Measurements from ENCODE around the gene ADGRG6. TPM values are rescaled to one million over a fixed set of nuclear protein-coding genes. Genes with fewer than 3 reads are reported as not detected.

Gene ADGRG6
- total RNA-seq, 1 experiment from 2014 or later, result 2.5 TPM

GRCh38 chr6:142384519-142385254 is 82.9 kb downstream of the ADGRG6 start:
- H3K4me1 Mint-ChIP-seq, result no peaks in the 10 kb centered on the region
- no peak overlapping the region for H3T11ph ChIP-seq (ENCODE audit: low read length)

More at GRCh38 chr6:142384519-142385254, 82.9 kb downstream of the ADGRG6 start:
- H3K14ac ChIP-seq (ENCODE audit: insufficient read depth, low read length), result no peak overlapping the region
- Mint-ChIP-seq H3K9me3 (no peaks in the 10 kb centered on the region), H3K27me3 (ENCODE audit: low read depth) (no peaks in the 10 kb centered on the region), H3K27ac (no peak overlapping the region), H3K36me3 (ENCODE audit: insufficient read depth in 1 of 3, low read depth in 3 of 3) (no peaks in the 10 kb centered on the region), H3K4me3 (no peak overlapping the region)
- no peaks in the 10 kb centered on the region for H3K79me2 ChIP-seq (ENCODE audit: insufficient read depth, low read length)
- no peaks in the 10 kb centered on the region for H3K4me1 ChIP-seq (ENCODE audit: insufficient read depth, low read length)
- no peak overlapping the region for H4K5ac ChIP-seq (ENCODE audit: insufficient read length, low read depth, low read length)
- no peak overlapping the region for H2BK5ac ChIP-seq (ENCODE audit: insufficient read length, low read length)
- DNase-seq, result no peak
- H3K79me1 ChIP-seq (ENCODE audit: insufficient read depth, low read depth, low read length, poor library complexity, severe bottlenecking), result no peaks in the 10 kb centered on the region
- no peak overlapping the region for H4K91ac ChIP-seq (ENCODE audit: insufficient read length, low read depth, low read length)
- no CpG with 5 or more reads among the region's 4 CpGs for WGBS (ENCODE audit: extremely low coverage, insufficient read length, low lambda C conversion rate)
- no peak overlapping the region for H2AK5ac ChIP-seq (ENCODE audit: insufficient read length, low read length)
- no peak overlapping the region for H3K9ac ChIP-seq (ENCODE audit: extremely low read depth, insufficient read length, low read length)
- H3K23ac ChIP-seq (ENCODE audit: insufficient read length, low read depth, low read length), result no peak overlapping the region
- H3K9me3 ChIP-seq (ENCODE audit: control insufficient read depth, low read depth, low read length), result no peaks in the 10 kb centered on the region
- no peak overlapping the region for H3K27ac ChIP-seq (ENCODE audit: insufficient read length, low read depth, low read length)
- no peak overlapping the region for H3K4ac ChIP-seq (ENCODE audit: low read depth, low read length)
- no peak overlapping the region for H2BK12ac ChIP-seq (ENCODE audit: insufficient read length, low read depth, low read length)
- no peak for TF ChIP-seq CTCF (conservative IDR thresholded peaks at IDR 0.05)
- no peak overlapping the region for H3K56ac ChIP-seq (ENCODE audit: insufficient read length, low read depth, low read length)
- H2AFZ ChIP-seq (ENCODE audit: low read length), result no peak overlapping the region
- no peak overlapping the region for H4K8ac ChIP-seq (replicated peaks; ENCODE audit: insufficient read length, low read depth, low read length)
- no peaks in the 10 kb centered on the region for H3K23me2 ChIP-seq (ENCODE audit: insufficient read length, low read depth, low read length, poor library complexity, severe bottlenecking)
- no peak overlapping the region for H3K4me2 ChIP-seq (ENCODE audit: insufficient read depth, insufficient read length, low read length)
- H3K27me3 ChIP-seq (ENCODE audit: insufficient read depth, low read length), result no peaks in the 10 kb centered on the region
- no peak overlapping the region for H2BK20ac ChIP-seq (ENCODE audit: low read depth, low read length, poor library complexity, severe bottlenecking)
- H4K20me1 ChIP-seq (ENCODE audit: control insufficient read depth, insufficient read depth, insufficient read length), result no peaks in the 10 kb centered on the region
- no peak overlapping the region for H2BK120ac ChIP-seq (ENCODE audit: low read depth, low read length, poor library complexity, severe bottlenecking)
- H3K18ac ChIP-seq (ENCODE audit: insufficient read length, low read depth, low read length), result no peak overlapping the region
- H2BK15ac ChIP-seq (ENCODE audit: low read depth, low read length), result no peak overlapping the region
